VCaP (cell line): ENCODE data around the gene PAGE3.

Experiments
- H3K27ac ChIP-seq: fragments of 450-650 bp; 2 replicates; pipeline ENCODE4 v1.5.1; 2017
- TF ChIP-seq, protein P1 (sequence below): fragments of 450-650 bp; conservative IDR thresholded peaks from 2 replicates; pipeline ENCODE4 v1.5.1; 2017; ENCODE audit warnings: mild to moderate bottlenecking, moderate library complexity

Gene PAGE3

DNA sequence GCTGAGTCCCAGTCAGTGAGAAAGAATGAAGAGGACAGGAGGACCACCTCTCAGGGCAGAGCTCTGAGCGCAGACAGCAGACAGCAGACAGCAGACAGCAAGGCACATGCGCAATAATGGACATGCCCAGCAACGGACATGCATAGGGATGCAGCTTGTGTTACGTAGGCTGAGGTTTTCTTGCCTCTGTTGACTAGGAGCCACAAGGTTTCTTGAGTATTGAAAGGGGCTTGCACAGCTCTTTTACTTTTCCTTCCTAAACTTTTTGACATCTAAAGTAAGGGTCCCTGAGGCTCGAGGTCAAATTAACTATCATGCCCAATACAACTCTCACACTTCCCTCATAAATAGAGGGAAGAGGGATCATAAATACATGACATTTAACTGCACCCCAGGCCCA, at the start of gene PAGE3:
Gene PAGE3 (minus strand): TSS at position 101 of the 400 bp plus-strand sequence. CDS start 1,013 bp downstream, outside the sequence.
- no peak within 1 kb of the TSS for H3K27ac ChIP-seq
- TF ChIP-seq, protein P1, sequence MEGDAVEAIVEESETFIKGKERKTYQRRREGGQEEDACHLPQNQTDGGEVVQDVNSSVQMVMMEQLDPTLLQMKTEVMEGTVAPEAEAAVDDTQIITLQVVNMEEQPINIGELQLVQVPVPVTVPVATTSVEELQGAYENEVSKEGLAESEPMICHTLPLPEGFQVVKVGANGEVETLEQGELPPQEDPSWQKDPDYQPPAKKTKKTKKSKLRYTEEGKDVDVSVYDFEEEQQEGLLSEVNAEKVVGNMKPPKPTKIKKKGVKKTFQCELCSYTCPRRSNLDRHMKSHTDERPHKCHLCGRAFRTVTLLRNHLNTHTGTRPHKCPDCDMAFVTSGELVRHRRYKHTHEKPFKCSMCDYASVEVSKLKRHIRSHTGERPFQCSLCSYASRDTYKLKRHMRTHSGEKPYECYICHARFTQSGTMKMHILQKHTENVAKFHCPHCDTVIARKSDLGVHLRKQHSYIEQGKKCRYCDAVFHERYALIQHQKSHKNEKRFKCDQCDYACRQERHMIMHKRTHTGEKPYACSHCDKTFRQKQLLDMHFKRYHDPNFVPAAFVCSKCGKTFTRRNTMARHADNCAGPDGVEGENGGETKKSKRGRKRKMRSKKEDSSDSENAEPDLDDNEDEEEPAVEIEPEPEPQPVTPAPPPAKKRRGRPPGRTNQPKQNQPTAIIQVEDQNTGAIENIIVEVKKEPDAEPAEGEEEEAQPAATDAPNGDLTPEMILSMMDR: no peak

DNA sequence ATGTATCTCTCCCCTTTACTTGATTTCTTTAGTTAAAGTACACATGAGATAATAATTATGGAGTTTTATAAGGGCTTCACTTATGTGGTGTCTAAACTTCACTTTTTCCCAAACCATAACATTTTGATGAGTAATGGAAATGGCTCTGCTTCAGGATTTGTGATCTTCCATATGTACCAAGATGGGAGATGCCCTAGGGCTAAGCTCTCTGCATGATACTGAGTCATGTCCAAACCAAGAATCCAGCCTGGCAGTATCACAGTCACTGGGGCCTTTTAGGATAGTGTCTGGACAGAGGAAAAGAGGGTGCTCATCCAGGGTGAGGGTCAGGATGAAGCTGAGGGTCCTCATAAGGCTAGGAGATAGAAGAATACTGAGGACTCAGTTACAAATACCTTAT, 47.9 kb upstream of the PAGE3 start:
- H3K27ac ChIP-seq: no peak overlapping the region
- TF ChIP-seq, protein P1: no peak

DNA sequence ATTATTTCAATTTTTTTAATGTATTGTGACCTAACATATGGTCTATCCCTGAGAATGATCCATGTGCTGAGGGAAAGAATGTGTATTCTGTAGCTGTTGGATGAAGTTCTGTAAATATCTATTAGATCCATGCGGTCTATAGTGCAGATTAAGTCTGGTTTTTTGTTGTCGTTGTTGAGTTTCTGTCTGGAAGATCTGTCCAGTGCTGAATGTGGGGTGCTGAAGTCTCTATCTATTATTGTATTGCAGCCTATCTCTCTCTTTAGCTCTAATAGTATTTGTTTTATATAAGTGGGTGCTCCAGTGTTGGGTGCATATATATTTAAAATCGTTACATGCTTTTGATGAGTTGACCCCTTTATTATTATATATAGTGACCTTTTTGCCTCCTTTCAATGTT, 26.2 kb upstream of the PAGE3 start:
- no peak overlapping the region for H3K27ac ChIP-seq
- TF ChIP-seq, protein P1: no peak

- TF ChIP-seq, protein P1: no peak
These were observed 15.1 kb upstream of the PAGE3 start for GRCh38 chrX:55279832-55280231.

DNA sequence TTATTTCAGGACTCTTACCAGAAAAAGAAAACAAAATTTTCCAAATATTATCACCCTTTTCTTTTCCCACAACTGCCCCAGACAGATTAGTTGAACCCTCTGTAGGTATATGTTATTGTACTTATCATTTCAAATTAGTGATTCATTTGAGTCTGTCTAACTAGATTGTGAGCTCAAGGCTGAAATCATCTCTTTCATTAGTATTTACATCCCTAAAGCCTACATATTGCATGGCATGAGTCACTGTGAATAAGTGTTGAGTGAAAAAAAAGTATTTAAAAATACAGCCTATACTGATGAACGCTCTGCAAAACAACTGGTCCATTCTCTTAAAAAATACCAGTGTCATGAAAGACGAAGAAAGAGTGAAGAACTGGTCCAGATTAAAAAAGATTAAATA, 3.9 kb downstream of the PAGE3 start:
- no peak overlapping the region for H3K27ac ChIP-seq
- TF ChIP-seq, protein P1: no peak

More at GRCh38 chrX:55279832-55280231, 15.1 kb upstream of the PAGE3 start:
- no peak overlapping the region for H3K27ac ChIP-seq

DNA sequence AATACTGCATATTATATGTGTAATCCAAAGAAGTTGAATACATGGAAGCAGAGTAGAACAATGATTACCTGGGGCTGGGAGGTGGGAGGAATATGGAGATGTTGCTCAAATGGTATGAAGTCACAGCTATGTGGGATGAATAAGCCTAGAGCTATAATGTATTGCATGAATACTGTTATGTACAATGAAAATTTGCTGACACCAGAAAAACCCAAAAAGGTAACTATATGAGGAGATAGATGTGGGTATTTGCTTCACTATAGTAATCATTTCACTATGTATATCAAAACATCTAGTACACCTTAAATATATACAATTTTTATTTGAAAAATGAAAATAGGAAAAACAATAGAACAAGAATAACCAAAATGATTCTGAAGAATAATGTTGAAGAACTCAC, 11.2 kb downstream of the PAGE3 start:
- H3K27ac ChIP-seq: no peak overlapping the region
- TF ChIP-seq, protein P1: no peak

- TF ChIP-seq, protein P1: no peak
- H3K27ac ChIP-seq: no peak overlapping the region
These were observed 23.9 kb downstream of the PAGE3 start for GRCh38 chrX:55240788-55241340.
